ENCODE results near the gene GLT6D1. TPM values are rescaled to one million over a fixed set of nuclear protein-coding genes. Genes with fewer than 3 reads are reported as not detected.

The GLT6D1 gene
- total and polyA plus RNA-seq, 2 of the 4 experiments (the other 2 are of a cell fraction) = not detected

DNA sequence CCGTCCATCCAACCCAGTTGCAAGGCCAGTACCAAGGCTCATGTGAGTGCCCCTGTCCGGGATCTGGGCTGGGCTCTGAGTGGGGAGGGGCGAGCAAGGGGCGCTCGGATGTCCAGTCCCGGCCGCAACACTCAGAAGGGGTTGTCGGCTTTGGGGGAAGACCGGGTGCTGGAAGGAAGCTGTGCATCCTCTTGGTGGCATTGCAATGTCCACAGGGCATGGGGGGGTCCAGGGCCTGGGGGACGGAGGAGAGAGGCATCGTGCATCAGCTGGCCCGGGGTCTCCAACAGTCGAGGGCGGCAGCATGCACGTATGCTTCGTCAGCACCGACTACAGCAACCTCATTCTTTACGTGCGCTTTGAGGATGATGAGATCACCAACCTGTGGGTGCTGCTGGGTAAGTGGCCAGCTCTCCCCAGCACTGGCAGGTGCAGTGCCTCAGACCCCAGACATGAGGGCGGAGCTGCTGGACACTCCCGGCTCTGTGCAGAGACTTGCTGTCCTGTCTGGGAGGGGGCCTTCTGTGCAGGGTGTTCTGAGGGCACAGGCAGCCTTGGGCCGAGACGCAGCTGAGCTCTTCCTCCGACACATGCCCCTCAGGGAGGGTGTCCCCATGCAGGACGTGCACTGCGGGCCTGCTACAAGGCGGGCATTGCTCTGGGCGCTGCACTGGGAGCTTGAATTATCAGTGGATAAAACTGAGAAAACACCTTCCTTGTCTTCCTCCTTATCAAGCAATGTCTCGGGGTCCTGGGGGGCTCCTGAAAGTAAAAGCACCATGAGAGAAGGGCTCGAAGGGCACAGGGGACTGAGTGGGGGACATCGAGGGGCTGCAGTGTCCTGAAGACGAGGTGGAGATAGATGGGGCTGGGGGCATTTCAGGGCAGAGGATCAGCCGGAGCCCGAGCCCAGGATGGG, 22.5 kb downstream of the GLT6D1 start:
- ChIA-PET CTCF (no interaction called here), POLR2A (ENCODE audit: unreplicated experiment) (no interaction called here)
- Histone ChIP-seq H3K4me3 (ENCODE audit: insufficient read depth, low read depth, low read length) (no peak overlapping the region), H3K23ac (ENCODE audit: low read depth, low read length) (no peak overlapping the region), H2BK15ac (ENCODE audit: low read depth, low read length) (no peak overlapping the region), H3K4ac (ENCODE audit: low read depth, low read length) (no peak overlapping the region), H2BK20ac (ENCODE audit: low read depth, low read length) (no peak overlapping the region), H3K36me3 (ENCODE audit: control insufficient read depth, insufficient read depth, low read length) (no peaks in the 10 kb centered on the region), H2AFZ (replicated peaks; ENCODE audit: low read length, poor library complexity) (peak overlapping the region; percentile 14), H4K8ac (ENCODE audit: low read depth in 2 of 2, low read length in 2 of 2) (no peak overlapping the region), H3K9me1 (ENCODE audit: insufficient read depth, low read length) (no peaks in the 10 kb centered on the region), H3K27ac (ENCODE audit: insufficient read depth, low read length) (no peak overlapping the region), H4K91ac (ENCODE audit: insufficient read depth, low read depth, low read length) (no peak overlapping the region), H4K20me1 (ENCODE audit: insufficient read depth, low read length) (no peaks in the 10 kb centered on the region), H3K14ac (replicated peaks; ENCODE audit: low read depth, low read length) (no peak overlapping the region), H3K4me2 (ENCODE audit: low read depth, low read length) (no peak overlapping the region), H3K9me3 (ENCODE audit: control insufficient read depth, insufficient read depth, low read length) (no peaks in the 10 kb centered on the region), H3K4me1 (ENCODE audit: control insufficient read depth, insufficient read depth, low read length) (no peaks in the 10 kb centered on the region), H4K5ac (ENCODE audit: low read depth, low read length) (no peak overlapping the region), H3K79me1 (ENCODE audit: low read depth in 1 of 2, low read length in 2 of 2) (no peaks in the 10 kb centered on the region), H3K56ac (ENCODE audit: extremely low read depth, insufficient read depth, low read length) (no peak overlapping the region), H2BK5ac (ENCODE audit: low read depth, low read length, poor library complexity, severe bottlenecking) (no peak overlapping the region), H2AK9ac (replicated peaks; ENCODE audit: low read depth, low read length, poor library complexity) (no peak overlapping the region), H3K9ac (ENCODE audit: low read depth, low read length) (no peak overlapping the region), H2AK5ac (ENCODE audit: low read depth, low read length) (no peak overlapping the region), H2BK120ac (ENCODE audit: low read depth, low read length) (no peak overlapping the region), H3K27me3 (ENCODE audit: control insufficient read depth, insufficient read depth, low read length) (no peaks in the 10 kb centered on the region; the same call in 1 of the 2 replicates), H3K18ac (ENCODE audit: low read depth, low read length) (no peak overlapping the region)
- 51% methylated on average over 12 of the region's 34 CpGs; no CpG with 5 or more reads in 1 of the 2 experiments for WGBS, 2 experiments (ENCODE audit: extremely low coverage in 2 of 2, insufficient read length in 1 of 2)
- ATAC-seq (ENCODE audit: low read depth) (no peak), DNase-seq (no peak)
- dilution Hi-C loops (cut with HindIII; ENCODE audit: low sequenced_read_pairs, unreplicated experiment) (no loop called here), in situ Hi-C loops (cut with MboI; ENCODE audit: low sequenced_read_pairs) (loop anchor here (25.0 kb wide), 1 partner anchor 320 kb away; no protein-coding TSS in a partner anchor), intact Hi-C loops (cut with micrococcal nuclease) (no loop called here)
- no TSS peak for BruUV-seq (replicated peaks)
- TF ChIP-seq, protein P1, sequence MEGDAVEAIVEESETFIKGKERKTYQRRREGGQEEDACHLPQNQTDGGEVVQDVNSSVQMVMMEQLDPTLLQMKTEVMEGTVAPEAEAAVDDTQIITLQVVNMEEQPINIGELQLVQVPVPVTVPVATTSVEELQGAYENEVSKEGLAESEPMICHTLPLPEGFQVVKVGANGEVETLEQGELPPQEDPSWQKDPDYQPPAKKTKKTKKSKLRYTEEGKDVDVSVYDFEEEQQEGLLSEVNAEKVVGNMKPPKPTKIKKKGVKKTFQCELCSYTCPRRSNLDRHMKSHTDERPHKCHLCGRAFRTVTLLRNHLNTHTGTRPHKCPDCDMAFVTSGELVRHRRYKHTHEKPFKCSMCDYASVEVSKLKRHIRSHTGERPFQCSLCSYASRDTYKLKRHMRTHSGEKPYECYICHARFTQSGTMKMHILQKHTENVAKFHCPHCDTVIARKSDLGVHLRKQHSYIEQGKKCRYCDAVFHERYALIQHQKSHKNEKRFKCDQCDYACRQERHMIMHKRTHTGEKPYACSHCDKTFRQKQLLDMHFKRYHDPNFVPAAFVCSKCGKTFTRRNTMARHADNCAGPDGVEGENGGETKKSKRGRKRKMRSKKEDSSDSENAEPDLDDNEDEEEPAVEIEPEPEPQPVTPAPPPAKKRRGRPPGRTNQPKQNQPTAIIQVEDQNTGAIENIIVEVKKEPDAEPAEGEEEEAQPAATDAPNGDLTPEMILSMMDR (conservative IDR thresholded peaks at IDR 0.05; ENCODE audit: low read depth, low read length) = no peak
- no peak for TF ChIP-seq RAD21 (IDR thresholded peaks at IDR 0.05; ENCODE audit: low read length)
- TF ChIP-seq POLR2A (IDR thresholded peaks at IDR 0.05; ENCODE audit: low read depth, low read length) = no peak
- no peak for TF ChIP-seq RFX5 (IDR thresholded peaks at IDR 0.05; ENCODE audit: low read depth, low read length)
- TF ChIP-seq SMC3 (IDR thresholded peaks at IDR 0.05; ENCODE audit: low read depth, low read length) = no peak
- TF ChIP-seq FOS (IDR thresholded peaks at IDR 0.05; ENCODE audit: low read depth, low read length) = no peak

Measured in IMR-90 (cell line).